ENCODE measurements around the gene POLR3B.
A peak's percentile ranks its signal among the peaks of the same experiment; 100 is the strongest.
"Not testable (repeated sequence)": the region's sequence is repeated elsewhere in the genome, so short reads cannot be mapped to it uniquely, and the experiment has no call there.

The POLR3B gene

DNA sequence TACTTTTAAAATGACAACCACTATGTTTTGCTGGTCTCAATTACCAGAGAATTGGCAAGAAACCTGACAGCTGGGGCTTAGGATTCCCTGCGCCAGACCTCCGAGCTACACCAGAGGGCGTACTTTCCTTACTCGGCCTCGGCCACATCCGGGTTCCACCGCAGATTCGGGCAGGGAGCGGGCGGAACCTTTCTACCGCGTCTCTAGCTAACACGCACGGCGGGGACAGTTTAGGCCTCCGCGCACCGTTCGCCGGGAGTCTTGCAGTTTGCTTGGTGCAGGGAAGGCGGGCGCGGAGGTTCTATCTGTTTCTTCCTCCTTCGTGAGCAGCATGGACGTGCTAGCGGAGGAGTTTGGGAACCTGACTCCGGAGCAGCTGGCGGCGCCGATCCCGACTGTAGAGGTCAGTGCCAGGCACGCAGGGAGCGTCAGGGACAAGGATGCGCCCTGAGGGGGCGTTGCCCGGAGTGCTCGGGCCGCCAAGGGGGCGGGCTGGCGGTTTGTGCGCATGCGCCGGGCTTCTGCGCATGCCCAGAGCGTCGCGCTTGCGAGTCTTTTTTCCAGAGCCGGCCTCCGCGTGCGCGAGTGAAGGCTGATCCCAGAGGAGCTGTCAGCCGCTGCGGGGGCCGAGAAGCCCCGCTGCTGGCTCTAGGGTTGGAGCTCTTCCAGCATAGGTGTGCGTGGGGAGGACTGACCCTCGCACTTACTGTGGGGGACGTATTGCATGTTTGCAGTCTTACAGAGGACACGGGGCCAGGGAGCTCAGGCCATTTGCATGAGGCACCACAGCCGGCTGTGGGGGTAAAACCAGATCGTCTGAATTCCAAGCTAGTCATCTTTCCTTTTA, at the start of gene POLR3B:
Gene POLR3B, plus strand, starts transcription at position 200 of the 847 bp plus-strand sequence. Its CDS starts 132 bp downstream, at position 332.
- peak; percentile 94 for DNase-seq

- no peak for DNase-seq
These were observed 49.4 kb upstream of the POLR3B start for GRCh38 chr12:106308121-106308520.

DNA sequence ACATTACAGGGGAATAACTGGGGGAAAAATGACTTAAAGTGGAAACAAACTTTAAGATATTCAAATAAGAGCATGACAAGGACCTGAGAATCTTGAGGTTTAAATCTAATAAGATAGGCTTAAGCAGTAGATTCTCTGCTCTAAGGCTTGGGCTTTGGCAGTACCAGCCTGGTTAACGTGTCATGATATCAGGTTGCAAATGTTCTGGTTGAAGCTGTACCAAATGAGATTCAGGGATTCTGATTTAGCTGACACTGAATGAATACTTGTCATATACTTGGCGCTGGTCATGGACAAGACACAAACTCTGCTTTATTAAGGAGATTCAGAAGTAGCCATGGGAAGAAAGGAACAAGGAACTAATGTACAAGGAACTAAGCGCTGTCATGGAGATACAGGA, 48.9 kb upstream of the POLR3B start:
- no peak for DNase-seq

- DNase-seq = no peak
These were observed 47.7 kb upstream of the POLR3B start for GRCh38 chr12:106309671-106310505.

- DNase-seq = no peak
These were observed 46.9 kb upstream of the POLR3B start for GRCh38 chr12:106310687-106311086.

DNA sequence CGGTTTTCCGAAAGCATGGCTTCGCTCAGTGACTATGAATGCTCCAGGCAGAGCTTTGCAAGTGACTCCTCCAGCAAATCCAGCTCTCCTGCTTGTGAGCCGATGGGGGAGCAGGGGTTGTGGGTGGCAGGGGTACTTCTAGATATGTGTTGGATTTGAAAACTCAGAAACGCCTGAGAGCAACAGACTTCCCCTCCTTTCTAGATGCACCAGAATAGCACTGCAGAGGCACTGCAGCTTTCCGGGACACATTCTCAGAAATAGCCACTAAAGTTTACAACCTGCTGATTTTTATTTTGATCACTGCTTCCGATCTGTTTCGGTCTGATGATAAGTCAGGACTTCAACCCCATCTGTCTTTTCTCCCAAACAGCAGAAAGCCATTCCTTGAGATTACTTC, 46.4 kb upstream of the POLR3B start:
- DNase-seq = no peak

DNA sequence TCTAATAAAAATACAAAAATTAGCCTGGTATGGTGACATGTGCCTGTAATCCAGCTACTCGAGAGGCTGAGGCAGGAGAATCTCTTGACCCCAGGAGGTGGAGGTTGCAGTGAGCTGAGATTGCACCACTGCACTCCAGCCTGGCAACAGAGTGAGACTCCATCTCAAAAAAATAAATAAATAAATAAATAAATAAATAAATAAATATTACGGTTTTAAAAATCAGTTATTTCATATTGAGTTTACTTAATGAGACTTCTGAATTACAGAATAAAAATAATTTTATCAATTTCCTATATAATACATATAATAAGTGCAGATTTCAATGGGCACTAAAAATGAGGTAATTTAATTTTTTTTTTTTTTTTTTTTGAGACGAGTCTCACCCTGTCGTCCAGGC, 44.1 kb upstream of the POLR3B start:
- not testable (repeated sequence) for DNase-seq

- no peak for DNase-seq
These were observed 42.0 kb upstream of the POLR3B start for GRCh38 chr12:106315523-106315922.

GRCh38 chr12:106317406-106318082, 40.0 kb upstream of the POLR3B start:
- no peak for DNase-seq

DNA sequence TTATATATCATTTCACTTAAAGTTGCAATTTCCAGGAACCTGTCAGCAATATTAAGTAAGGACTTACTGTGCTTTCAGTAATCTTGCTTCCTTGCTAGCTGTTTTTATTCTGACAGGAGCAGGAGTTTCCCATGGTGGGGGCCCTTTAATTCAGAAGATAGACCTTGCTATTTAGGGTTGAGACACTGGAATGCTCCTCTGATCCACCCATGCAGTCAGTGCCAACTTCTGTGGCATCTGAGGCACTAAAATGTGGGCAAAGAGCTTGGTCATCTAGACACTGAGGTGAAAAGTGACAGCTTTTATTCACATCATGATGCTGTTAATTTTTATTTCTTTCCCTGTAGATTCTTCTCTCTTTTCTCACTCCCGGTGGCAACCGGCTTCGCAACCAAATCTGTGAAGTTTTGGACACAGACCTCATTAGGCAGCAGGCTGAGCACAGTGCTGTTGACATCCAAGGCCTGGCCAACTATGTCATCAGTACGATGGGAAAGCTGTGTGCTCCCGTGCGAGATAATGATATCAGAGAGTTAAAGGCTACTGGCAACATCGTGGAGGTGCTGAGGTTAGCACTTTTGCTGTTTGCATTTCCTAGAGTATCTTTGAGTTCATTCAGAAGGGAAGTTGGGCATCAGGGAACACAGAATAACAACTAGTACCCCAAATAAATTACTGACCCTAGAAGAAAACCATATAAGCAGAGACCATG, 36.3 kb upstream of the POLR3B start:
- no peak for DNase-seq

DNA sequence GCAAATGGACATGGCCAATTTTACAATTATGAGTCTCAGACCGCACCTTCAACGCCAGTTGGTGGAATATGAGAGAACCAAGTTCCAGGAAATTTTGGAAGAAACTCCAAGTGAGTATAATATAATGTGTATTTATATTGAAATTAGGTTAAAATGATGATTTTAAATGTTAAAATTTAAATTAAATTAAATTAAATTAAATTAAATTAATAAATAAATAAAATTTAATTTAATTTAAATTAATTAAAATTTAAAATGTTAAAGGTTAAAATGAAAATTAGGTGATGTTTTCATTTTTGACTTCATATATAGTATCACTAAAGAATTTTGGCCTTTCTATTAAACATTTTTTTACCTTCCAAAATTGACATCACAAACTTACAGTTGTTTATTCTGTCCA, 34.0 kb upstream of the POLR3B start:
- no peak for DNase-seq

DNA sequence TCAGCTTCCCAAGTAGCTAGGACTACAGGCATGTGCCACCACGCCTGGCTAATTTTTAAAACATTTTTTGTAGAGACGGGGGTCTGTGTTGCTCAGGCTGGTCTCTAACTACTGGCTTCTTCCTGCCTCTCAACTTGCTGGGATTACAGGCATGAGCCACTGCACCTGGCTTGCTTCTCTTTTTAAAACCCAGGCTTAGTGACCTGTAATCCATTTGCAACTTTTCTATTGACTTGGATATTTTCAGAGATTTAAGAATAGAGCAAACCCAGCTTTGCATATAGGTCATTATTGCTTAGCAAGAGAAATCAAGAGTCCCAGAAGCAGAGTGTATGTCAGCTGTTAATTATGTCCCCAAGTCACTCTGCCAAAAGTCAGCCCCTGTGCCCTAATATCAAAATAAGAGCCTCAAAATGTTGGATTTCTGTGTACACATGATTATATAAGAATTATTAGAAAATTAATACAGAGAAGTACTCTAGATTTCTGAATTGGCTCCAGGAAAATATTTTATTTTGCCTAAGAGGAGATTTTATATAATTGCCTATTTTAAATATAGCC, 30.2 kb upstream of the POLR3B start:
- DNase-seq = no peak

DNA sequence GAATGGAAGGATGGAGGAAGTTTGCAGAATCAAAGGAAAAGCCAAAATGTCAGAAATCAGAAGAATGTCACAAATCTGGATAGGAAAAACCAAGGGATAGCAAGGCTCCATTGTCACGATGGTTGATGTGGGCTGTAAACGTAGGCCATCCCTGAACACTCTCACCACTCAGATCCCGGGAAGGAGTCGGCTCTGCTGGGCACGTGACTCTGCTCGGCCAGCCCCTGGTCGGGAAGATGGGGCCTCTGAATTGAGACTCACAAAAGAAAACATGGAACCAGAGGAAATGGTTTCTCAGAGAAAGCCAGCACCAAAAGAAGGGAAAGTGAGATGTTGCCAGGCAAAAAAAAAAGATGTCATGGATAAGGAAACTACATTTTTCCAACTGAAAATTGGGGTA, 28.8 kb upstream of the POLR3B start:
- no peak for DNase-seq

DNA sequence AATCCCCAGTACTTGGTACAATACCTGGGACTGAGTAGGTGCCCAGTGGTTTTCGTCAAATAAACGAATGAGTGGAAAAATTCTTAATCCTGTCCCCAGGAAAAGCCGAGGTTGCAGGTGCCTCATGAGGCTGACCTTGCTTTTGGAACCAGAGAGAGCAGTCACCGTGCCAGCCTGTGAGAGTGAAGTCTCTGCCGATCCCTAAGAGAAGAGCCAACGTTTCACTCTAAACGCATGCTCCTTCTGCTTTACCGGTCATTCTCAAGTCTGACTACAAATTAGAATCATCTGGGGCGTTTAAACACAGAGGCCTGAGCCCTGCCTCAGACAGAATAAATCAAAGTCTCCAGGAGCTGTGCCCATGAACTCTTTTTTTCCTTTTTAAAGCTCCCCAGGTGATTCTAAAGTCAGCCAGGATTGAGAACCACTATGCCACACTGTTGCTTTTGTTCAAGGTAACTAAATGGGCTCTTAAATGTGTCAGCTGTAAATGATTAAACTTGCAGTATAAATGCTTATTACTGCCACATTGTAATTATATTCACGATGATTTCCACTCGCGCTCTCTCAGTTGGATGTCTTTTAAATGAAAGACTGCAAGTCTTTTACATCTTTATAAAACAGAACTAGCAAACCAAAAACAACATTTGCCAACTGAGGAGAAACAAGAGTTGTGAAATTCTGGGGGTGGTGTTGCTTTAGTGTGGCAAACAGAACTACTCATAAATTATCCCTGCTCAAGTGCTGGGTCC, 28.1 kb upstream of the POLR3B start:
- DNase-seq = no peak

- DNase-seq = no peak
These were observed 25.9 kb upstream of the POLR3B start for GRCh38 chr12:106331599-106331998.

- DNase-seq = no peak
These were observed 25.0 kb upstream of the POLR3B start for GRCh38 chr12:106332536-106332935.

GRCh38 chr12:106333010-106333409, 24.5 kb upstream of the POLR3B start:
- DNase-seq = no peak

GRCh38 chr12:106333756-106334155, 23.8 kb upstream of the POLR3B start:
- DNase-seq = no peak

DNA sequence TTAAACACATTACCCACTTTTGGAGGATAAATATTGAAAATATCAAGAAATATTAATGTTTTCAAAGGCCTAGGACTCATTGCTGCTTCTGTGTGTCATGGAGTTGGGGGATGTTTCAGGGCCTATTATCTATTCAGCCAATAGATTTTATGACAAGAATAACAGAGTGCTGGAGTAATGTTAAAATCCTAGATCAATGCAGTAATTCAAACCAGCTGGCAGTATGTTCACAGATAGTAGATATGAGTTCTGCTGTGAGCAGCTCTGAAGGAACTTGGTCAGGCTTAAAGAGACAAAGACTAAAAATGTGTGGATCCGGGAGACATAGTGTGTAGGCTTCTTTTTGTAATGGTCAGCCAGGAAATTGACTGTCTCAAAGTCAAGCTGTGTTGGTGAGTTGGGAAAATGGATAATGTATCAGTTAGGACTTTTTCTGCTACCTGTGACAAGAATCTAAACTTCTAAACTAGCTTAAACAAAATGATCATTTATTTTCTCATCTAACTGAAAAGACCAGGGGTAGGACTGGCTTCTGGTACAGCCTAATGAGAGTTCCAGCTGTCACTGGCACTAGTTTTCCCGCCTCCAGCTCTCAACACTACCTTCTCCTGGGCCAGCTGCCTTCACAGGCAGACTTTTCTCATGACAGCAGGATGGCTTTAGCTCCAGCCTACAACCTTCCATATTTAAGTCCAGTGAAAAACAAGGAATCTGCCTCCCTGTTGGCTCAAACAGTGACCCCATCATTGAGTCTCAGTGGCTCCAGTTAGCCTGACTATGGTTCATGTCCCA, 16.3 kb upstream of the POLR3B start:
- DNase-seq = no peak

DNA sequence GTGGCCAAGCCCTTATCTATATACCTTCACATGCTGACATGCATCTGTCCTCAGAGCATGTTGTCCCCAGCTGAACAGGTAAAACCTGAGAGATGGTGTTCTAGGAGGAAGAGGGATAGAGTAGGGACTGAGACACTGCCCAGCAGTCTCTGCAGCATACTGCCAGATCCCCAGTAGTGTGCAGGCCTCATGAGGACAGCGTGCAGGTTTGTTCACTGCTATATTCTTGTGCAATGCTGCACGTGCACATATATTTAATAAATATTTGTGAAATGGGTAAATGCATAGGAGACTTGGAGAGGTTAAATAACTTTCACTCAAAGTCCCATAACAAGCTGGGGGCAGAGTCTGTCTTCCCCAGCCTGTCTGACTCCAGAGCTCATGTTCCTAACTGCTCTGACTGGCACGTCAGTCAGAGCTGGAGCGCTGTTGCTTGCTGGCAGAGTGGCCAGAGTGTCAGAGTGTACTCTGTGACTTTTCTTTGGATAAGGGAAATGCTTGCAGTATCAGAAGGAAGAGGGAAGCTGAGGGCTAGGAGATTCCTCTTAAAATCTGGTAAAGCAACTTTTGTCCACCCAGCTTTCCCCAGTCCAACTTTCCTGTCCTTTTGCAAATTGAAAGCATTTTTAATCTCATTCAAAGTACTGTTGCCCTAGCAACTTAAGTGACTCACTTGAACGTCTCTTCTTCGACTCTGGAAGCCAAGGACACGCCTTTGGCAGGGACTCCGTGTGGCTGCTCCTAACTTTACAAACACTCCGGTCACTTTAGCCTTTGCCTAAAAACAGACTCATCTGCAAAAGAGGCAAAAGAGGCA, 14.9 kb upstream of the POLR3B start:
- DNase-seq = no peak

All from NCI-H2029 treated with DMSO at 0.1 percent for 48 hours (cell line).